Measurements from ENCODE around the gene KRIT1.

DNA sequence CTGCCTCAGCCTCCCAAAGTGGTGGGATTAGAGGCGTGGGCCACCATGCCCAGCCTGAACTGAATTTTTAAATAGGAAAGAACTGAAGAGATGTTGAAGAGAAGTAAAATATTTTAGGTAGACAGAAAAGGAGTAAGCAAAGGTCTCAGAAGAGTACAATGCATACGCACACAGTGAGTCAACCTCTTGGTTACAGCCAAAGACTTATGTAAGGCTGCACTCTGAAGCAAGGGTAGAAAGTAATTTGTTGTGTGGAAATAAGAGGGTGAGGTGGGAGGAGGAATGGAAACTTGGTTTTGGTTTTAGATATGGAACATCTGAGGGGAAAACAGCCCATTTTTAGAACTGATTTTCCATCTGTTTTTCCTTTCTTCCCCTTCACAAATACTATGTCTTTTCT is 17.6 kb downstream of the KRIT1 start:
- TF ChIP-seq, protein P1, sequence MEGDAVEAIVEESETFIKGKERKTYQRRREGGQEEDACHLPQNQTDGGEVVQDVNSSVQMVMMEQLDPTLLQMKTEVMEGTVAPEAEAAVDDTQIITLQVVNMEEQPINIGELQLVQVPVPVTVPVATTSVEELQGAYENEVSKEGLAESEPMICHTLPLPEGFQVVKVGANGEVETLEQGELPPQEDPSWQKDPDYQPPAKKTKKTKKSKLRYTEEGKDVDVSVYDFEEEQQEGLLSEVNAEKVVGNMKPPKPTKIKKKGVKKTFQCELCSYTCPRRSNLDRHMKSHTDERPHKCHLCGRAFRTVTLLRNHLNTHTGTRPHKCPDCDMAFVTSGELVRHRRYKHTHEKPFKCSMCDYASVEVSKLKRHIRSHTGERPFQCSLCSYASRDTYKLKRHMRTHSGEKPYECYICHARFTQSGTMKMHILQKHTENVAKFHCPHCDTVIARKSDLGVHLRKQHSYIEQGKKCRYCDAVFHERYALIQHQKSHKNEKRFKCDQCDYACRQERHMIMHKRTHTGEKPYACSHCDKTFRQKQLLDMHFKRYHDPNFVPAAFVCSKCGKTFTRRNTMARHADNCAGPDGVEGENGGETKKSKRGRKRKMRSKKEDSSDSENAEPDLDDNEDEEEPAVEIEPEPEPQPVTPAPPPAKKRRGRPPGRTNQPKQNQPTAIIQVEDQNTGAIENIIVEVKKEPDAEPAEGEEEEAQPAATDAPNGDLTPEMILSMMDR (IDR thresholded peaks at IDR 0.05; ENCODE audit: insufficient read depth, low read length), result no peak
- no peak for TF ChIP-seq POLR2AphosphoS5 (IDR thresholded peaks at IDR 0.05; ENCODE audit: low read depth)
- TF ChIP-seq, protein P2, sequence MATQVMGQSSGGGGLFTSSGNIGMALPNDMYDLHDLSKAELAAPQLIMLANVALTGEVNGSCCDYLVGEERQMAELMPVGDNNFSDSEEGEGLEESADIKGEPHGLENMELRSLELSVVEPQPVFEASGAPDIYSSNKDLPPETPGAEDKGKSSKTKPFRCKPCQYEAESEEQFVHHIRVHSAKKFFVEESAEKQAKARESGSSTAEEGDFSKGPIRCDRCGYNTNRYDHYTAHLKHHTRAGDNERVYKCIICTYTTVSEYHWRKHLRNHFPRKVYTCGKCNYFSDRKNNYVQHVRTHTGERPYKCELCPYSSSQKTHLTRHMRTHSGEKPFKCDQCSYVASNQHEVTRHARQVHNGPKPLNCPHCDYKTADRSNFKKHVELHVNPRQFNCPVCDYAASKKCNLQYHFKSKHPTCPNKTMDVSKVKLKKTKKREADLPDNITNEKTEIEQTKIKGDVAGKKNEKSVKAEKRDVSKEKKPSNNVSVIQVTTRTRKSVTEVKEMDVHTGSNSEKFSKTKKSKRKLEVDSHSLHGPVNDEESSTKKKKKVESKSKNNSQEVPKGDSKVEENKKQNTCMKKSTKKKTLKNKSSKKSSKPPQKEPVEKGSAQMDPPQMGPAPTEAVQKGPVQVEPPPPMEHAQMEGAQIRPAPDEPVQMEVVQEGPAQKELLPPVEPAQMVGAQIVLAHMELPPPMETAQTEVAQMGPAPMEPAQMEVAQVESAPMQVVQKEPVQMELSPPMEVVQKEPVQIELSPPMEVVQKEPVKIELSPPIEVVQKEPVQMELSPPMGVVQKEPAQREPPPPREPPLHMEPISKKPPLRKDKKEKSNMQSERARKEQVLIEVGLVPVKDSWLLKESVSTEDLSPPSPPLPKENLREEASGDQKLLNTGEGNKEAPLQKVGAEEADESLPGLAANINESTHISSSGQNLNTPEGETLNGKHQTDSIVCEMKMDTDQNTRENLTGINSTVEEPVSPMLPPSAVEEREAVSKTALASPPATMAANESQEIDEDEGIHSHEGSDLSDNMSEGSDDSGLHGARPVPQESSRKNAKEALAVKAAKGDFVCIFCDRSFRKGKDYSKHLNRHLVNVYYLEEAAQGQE (IDR thresholded peaks at IDR 0.05; ENCODE audit: insufficient replicate concordance, low read depth), result no peak
- TF ChIP-seq SPI1 (IDR thresholded peaks at IDR 0.05; ENCODE audit: borderline replicate concordance, low read depth), result no peak
- no peak for TF ChIP-seq GABPA (IDR thresholded peaks at IDR 0.05; ENCODE audit: low read depth)

Data from HL-60 (cell line).